ENCODE measurements around the gene NRDE2.

NRDE2 gene

GRCh38 chr14:90331497-90332270 lies at the start of gene NRDE2:
Gene NRDE2, minus strand, starts transcription at chr14:90331941. Its CDS starts 37 bp downstream, at chr14:90331904.
- peak; percentile 99 for DNase-seq

DNA sequence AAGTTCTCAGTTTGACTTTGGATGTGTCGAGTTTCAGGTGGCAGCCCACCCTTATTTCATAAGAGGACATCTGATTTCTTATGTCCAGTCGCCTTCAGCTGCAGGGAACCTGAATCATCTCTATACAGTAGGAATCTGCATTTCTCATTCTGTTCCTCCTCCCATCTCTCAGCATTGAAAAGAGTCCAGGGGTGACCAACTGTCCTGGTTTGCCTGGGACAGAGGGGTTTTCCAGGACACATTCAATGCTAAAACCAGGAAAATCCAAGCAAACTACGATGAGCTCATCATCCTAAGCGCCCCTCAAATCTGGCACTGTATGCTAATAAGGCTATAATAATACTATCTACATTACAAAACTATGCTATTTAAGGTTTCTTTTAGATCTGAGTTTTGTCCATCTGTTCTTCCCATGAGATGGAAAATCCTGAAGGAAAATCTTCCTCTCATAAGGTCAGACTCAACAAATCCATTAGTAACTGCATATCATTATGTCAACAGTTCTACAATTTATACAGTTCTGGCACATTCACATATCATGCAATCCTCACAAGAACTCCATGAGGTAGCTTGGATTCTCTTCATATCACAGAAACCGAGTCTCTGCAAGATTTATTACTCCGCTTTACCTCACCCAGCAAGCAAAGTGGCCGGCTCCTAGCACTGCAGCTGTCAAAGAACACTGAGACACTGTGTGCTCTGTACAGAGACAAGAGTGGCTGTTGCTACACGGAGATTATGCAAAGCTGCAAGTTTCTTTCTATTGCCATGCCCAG lies 49.5 kb upstream of the NRDE2 start:
- DNase-seq: no peak

DNA sequence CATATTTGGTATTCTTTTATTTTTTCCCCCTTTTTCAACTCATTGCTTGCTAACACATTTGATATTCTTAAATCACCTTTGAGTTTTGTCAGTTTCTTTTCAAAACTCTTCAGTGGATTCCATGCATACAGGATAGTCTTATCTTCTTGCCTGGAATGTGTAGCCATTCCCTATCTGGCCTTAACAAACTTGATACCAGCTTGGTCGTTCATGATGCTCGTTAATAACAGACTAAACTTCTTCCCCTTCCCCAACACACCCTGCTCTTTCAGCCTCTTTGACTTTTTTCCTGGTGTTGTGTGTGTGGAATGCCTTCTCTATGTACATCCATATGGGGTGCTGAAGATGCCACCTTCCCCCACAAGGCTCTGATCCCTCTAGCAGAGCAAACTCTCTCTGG lies 47.4 kb upstream of the NRDE2 start:
- no peak for DNase-seq

- DNase-seq: no peak
Observed at GRCh38 chr14:90378249-90378648, 46.5 kb upstream of the NRDE2 start.

DNA sequence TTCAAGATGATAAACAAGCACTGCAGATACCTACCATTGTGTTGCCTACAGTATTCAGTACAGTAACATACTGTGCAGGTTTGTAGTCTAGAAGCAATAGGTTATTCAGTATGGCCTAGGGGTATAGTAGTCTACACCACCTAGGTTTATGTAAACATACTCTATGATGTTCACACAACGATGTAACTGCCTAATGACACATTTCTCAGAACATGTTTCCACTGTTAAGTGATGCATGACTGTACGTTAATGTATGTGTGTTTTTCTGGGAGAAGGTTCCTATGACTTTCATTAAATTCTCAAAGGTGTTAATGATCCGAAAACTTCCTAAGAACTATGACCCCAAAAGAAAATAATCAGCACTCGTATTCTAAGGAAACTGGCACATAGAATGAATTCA lies 44.2 kb upstream of the NRDE2 start:
- no peak for DNase-seq

DNA sequence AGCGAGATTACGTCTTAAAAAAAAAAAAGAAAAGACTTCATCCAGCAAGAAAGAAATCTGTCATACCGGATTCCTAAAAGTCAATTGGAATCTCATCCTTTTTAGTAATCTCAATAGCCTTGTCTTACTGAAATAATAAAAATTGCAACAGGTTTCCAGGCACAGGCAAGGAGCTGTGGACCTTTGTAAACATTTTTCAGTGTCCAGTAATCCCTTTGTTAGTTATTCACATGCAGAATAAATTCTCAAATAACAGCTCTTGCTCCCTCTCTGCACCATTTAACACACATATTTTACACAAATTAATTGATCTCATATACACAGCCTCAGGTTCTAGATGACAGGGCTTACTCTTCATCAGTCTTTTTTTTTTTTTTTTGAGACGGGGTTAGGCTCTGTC lies 43.1 kb upstream of the NRDE2 start:
- DNase-seq: no peak

DNA sequence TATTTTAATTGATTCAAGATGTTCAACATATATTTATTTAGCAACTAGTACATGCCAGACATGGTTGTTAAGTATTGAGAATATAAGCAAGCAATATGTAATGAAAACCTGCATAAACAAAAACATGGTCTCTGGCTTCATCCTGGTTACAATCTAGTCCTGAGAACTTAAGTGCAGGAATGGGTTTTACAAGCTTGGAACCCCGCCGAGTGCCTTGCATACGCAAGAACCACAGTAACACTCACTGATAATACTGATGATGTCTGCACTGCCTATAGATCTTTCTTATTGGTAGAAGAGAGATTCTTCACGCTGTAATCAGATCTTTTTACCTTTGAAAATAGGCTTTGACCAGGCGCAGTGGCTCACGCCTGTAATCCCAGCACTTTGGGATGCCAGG lies 42.1 kb upstream of the NRDE2 start:
- DNase-seq: no peak

GRCh38 chr14:90368946-90369721 lies 37.4 kb upstream of the NRDE2 start:
- no peak for DNase-seq

- no peak for DNase-seq
Observed at GRCh38 chr14:90362558-90362896, 30.8 kb upstream of the NRDE2 start.

DNA sequence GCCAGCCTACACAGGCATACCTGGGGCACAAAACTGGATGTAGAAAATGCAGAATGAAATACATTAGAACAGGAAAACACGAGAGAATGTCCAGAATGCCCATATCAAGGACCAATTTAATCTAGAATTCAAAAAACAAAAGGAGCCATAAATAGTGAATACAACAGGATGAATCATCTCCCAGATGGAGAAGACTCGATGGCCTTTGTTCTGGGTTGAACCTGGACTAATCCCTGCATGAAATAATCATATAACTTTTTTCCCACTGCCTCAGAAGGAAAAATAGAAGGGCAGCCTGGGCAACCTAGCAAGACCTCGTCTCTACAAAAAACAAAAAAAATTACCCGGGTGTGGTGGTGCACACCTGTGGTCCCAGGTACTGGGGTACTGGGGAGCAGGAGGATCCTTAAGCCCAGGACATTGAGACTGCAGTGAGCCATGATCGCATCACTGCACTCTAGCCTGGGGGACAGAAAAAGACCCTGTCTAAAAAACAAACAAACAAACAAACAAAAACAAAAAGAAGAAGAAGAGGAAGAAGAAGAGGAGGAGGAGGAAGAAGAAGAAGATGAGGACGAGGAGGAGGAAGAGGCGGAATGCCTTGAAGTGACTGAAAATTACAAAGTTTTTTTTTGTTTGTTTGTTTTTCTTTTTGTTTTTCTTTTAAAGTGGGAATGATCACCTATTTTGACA lies 30.3 kb upstream of the NRDE2 start:
- no peak for DNase-seq

GRCh38 chr14:90358359-90358758 lies 26.6 kb upstream of the NRDE2 start:
- DNase-seq: no peak

DNA sequence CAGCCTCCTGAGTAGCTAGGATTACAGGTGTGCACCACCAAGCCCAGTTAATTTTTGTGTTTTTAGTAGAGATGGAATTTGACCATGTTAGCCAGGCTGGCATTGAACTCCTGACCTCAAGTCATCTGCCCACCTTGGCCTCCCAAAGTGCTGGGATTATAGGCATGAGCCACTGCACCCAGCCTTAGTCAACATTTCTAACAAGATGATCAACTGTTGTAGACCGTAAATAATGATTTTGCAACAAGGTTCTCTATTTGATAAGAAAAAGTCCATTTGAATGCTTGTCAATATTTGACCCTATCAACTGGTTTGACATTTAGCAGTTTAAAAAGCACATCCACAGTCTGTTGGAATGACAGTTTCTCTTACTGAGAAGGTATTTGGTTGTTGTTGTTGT lies 25.2 kb upstream of the NRDE2 start:
- DNase-seq: no peak

DNA sequence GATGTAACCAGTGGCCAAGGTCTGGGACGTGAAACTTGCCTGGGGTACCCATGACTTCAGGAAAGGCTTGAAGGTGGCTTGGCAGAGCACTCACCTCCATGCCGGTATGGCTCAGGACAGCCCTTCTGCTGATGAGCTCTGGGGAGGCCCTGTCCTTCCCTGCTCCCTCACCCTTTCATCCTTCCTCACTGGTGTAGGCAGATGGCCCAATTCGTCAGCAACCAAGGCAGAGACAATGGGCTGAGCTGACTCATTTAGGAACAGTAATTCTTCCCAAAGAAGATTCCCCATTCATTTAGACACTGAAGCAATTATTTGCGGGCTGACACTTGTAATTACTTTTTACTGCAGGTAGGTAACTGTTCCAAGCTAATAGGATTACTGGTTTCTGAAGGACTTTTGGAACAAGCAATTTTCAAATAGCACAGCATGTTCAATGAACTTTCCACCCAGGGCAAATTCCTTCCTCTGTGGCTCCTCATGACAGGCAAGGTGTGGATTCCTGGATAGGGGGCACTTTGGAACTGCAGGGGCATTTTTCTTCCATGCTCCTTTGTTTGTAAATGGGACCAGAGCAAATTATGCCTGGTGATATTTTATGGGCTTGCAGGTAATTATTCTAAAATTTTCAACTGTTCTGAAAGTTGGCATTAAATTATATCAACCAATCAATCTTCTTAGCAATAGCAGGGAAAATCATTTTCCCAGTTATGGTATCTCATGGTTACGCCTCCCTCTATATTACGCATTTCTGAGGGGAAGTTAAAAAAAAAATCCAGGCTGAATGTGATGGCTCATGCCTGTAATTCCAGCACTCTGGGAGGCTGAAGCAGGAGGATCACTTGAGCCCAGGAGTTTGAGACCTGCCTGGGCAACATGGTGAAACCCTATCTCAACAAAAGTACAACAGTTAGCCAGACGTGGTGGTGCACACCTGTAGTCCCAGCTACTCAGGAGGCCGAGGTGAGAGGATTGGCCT lies 24.1 kb upstream of the NRDE2 start:
- DNase-seq: no peak

DNA sequence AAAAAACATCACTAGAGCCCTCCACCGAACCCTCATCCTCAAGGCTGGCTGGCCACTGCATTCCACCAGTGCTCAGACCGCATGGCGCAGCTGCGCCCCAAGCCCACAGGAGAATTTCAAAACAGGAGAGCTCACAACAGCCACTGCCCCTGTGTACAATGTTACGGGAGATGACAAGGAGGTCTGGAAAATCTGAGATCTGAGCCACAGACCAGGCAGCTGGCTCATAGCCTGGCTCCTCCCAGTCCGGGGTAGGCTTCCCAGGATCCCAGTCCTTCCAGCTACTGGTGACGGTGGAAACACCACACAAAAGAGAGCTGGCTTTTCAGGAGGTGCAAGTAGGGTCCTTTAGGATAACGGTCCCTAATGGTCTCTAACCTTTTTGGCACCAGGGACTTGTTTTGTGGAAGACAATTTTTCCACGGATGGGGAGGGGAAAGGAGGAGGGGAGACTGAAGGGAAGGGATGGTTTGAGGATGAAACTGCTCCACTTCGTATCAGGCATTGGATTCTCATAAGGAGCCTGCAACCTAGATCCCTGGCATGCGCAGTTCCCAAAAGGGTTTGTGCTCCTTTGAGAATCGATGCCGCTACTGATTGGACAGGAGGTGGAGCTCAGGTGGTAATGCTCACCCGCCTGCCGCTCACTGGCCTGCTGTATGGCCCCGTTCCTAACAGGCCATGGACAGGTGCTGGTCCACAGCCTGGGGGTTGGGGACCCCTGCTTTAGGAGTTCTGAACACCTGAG lies 23.0 kb upstream of the NRDE2 start:
- no peak for DNase-seq

- peak in 1 of 2 donors; percentile 5 for DNase-seq
Observed at GRCh38 chr14:90349739-90350138, 18.0 kb upstream of the NRDE2 start.

DNA sequence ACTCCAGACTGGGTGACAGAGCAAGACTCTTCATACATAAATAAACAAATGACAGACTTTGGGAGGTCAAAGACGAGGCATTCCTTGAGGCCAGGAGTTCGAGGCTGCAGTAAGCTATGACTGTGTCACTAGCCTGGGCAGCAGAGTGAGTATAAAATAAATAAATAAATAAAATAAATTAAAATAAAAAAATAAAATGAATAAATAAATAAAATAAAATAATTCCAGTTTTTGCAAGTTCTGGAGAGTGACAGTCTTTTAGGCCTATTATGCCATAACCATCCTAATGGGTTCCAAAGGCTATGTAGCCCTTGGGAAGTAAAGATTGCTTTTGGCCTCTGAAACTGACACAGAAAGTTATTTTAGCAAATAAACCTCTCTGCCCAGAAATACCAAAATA lies 16.5 kb upstream of the NRDE2 start:
- no peak for DNase-seq

- no peak for DNase-seq
Observed at GRCh38 chr14:90345239-90345557, 13.5 kb upstream of the NRDE2 start.

GRCh38 chr14:90344331-90345238 lies 12.8 kb upstream of the NRDE2 start:
- DNase-seq: no peak

GRCh38 chr14:90342327-90342726 lies 10.6 kb upstream of the NRDE2 start:
- no peak for DNase-seq

GRCh38 chr14:90341784-90342183 lies 10.0 kb upstream of the NRDE2 start:
- no peak for DNase-seq

All from stimulated activated CD4-positive, alpha-beta T cell treated with anti-CD3 and anti-CD28 coated beads, Interleukin-2, amount 100 ng/mL, for 24 hours (primary cell).